ENCODE data around the gene PDCD2L. TPM values are rescaled to one million over a fixed set of nuclear protein-coding genes. Genes with fewer than 3 reads are reported as not detected.

Gene PDCD2L
- total RNA-seq, 2 donors from 2014 or later, result 15.5 to 16.2 TPM

DNA sequence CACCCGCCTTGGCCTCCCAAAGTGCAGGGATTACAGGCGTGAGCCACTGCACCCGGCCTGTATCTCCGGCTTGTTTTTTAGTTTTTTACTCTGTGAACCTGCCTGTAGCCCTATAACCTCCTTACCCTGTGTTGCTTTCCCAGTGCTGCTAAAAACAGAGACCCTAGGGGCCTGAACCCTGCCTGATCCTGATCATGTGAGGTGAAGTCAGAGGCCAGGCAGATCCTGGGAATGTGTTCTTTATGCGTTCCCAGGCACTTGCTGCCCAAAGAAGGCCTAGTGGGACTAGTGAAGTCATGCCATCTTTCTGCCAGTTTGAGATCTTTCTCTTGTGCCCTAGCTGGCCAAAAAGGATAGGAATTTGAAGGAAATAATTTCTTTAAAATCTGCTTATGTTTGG, 28.6 kb downstream of the PDCD2L start:
- WGBS, result 85% methylated on average over 5 of the region's 5 CpGs
- TF ChIP-seq POLR2AphosphoS5 (IDR thresholded peaks at IDR 0.05), result no peak
- TF ChIP-seq POLR2A (IDR thresholded peaks at IDR 0.05), result no peak
- TF ChIP-seq, protein P1, sequence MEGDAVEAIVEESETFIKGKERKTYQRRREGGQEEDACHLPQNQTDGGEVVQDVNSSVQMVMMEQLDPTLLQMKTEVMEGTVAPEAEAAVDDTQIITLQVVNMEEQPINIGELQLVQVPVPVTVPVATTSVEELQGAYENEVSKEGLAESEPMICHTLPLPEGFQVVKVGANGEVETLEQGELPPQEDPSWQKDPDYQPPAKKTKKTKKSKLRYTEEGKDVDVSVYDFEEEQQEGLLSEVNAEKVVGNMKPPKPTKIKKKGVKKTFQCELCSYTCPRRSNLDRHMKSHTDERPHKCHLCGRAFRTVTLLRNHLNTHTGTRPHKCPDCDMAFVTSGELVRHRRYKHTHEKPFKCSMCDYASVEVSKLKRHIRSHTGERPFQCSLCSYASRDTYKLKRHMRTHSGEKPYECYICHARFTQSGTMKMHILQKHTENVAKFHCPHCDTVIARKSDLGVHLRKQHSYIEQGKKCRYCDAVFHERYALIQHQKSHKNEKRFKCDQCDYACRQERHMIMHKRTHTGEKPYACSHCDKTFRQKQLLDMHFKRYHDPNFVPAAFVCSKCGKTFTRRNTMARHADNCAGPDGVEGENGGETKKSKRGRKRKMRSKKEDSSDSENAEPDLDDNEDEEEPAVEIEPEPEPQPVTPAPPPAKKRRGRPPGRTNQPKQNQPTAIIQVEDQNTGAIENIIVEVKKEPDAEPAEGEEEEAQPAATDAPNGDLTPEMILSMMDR (IDR thresholded peaks at IDR 0.05), result no peak
- intact Hi-C loops (cut with DNase I), result no loop called here
- H3K9me3 ChIP-seq, result no peaks in the 10 kb centered on the region
- H3K4me1 ChIP-seq (replicated peaks), result no peaks in the 10 kb centered on the region
- H3K27me3 ChIP-seq (replicated peaks; ENCODE audit: insufficient read depth), result no peaks in the 10 kb centered on the region
- H3K4me3 ChIP-seq, result no peak overlapping the region
- H3K36me3 ChIP-seq, result peaks cover 4 to 6% of the 10 kb centered on the region in 2 donors
- no peak for DNase-seq (ENCODE audit: low spot score)
- no peak overlapping the region for H3K27ac ChIP-seq

DNA sequence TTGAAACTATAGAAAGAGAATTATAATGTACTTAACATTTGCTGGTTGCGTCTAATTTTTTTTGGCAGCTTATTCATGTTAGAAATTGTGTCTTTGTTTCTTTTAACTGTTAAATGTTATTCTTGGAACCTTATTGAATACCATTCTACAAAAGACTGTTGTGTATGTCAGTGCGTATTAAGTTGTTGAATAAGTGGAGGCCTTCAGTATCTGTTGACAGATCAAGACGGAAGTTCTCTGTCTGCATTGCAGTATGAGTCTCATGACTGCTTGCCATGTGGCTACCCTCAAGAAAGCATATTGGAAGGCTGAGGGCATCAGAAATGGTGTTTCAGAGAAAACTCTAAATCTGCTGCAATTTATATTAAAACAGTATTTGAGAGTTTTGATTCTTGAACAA, 32.5 kb downstream of the PDCD2L start:
- Histone ChIP-seq H3K4me1 (replicated peaks) (no peaks in the 10 kb centered on the region), H3K27ac (no peak overlapping the region), H3K27me3 (replicated peaks; ENCODE audit: insufficient read depth) (no peaks in the 10 kb centered on the region), H3K9me3 (no peaks in the 10 kb centered on the region), H3K36me3 (peaks cover 6 to 10% of the 10 kb centered on the region in 2 donors), H3K4me3 (no peak overlapping the region)
- intact Hi-C loops (cut with DNase I), result no loop called here
- no peak for TF ChIP-seq POLR2A (IDR thresholded peaks at IDR 0.05)
- TF ChIP-seq POLR2AphosphoS5 (IDR thresholded peaks at IDR 0.05), result no peak
- TF ChIP-seq, protein P1 (IDR thresholded peaks at IDR 0.05), result no peak
- WGBS, result 84% methylated on average over 3 of the region's 3 CpGs
- no peak for DNase-seq (ENCODE audit: low spot score)

DNA sequence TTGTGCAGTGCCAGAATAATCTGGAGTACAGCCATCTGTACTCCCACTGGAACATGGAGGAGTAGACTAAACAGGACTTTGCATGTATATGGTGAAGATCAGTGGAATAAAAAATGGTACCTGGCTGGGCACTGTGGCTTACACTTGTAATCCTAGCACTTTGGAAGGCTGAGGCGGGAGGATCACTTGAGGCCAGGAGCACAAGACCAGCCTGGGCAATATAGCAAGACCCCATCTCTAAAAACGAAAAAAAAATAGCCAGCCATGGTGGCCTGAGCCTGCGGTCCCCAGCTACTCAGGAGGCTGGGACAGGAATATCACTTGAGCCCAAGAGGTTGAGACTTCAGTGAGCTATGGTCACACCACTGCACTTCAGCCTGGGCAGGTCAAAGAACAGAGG, 44.0 kb downstream of the PDCD2L start:
- H3K36me3 ChIP-seq, result peaks cover 0 to 7% of the 10 kb centered on the region in 2 donors

DNA sequence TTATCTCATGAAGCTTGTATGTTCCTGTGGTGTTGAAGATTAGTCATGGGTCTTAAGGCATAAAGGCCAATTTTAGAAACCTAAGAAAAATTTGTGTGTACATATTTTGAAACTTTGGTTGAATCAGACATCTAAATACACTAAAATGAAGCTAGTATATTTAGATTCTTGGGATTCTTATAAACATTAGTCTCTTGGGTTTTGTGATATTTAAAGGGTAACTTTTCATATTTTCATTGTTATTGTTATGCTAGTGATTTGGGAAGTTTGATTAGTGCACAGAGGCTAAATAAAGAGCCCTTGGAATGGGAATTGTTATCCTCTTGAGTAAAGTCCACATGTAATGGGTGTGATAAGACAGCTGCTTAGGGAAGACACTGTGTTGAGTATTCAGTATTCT, 48.5 kb downstream of the PDCD2L start:
- intact Hi-C loops (cut with DNase I), result no loop called here
- no peak overlapping the region for H3K27ac ChIP-seq
- H3K27me3 ChIP-seq (replicated peaks; ENCODE audit: insufficient read depth), result no peaks in the 10 kb centered on the region
- H3K9me3 ChIP-seq, result no peaks in the 10 kb centered on the region
- H3K4me3 ChIP-seq, result no peak overlapping the region
- no peak for DNase-seq (ENCODE audit: low spot score)
- no peaks in the 10 kb centered on the region for H3K4me1 ChIP-seq (replicated peaks)
- peaks cover 0 to 10% of the 10 kb centered on the region in 2 donors for H3K36me3 ChIP-seq
- TF ChIP-seq POLR2A (IDR thresholded peaks at IDR 0.05), result no peak
- TF ChIP-seq, protein P1 (IDR thresholded peaks at IDR 0.05), result no peak
- no peak for TF ChIP-seq POLR2AphosphoS5 (IDR thresholded peaks at IDR 0.05)

More for the DNA sequence above, 44.0 kb downstream of the PDCD2L start:
- 98% methylated on average over 3 of the region's 3 CpGs for WGBS
- H3K27me3 ChIP-seq (replicated peaks; ENCODE audit: insufficient read depth), result no peaks in the 10 kb centered on the region
- DNase-seq (ENCODE audit: low spot score), result no peak
- no peak overlapping the region for H3K27ac ChIP-seq
- H3K4me3 ChIP-seq, result no peak overlapping the region
- H3K9me3 ChIP-seq, result no peaks in the 10 kb centered on the region
- TF ChIP-seq, protein P1 (IDR thresholded peaks at IDR 0.05), result no peak
- TF ChIP-seq POLR2AphosphoS5 (IDR thresholded peaks at IDR 0.05) (no peak), POLR2A (IDR thresholded peaks at IDR 0.05) (no peak)
- no peaks in the 10 kb centered on the region for H3K4me1 ChIP-seq (replicated peaks)
- intact Hi-C loops (cut with DNase I), result no loop called here

DNA sequence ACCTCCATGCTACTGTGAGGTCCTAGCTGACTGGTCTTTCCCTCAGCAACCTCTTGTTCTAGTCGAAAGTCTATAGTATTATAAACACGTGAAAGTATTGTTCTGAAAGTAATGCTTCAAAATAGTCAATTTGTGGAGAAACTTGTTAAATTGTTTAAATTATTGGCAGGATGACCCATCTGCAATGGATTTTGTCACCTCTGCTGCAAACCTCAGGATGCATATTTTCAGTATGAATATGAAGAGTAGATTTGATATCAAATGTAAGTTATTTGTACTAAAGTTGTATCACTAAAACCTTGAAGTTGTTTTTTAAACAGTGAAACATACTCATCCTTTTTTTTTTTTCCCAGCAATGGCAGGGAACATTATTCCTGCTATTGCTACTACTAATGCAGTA, 49.9 kb downstream of the PDCD2L start:
- Histone ChIP-seq H3K27me3 (replicated peaks; ENCODE audit: insufficient read depth) (no peaks in the 10 kb centered on the region), H3K4me1 (replicated peaks) (no peaks in the 10 kb centered on the region), H3K4me3 (no peak overlapping the region), H3K36me3 (peaks cover 0 to 10% of the 10 kb centered on the region in 2 donors), H3K27ac (no peak overlapping the region), H3K9me3 (no peaks in the 10 kb centered on the region)
- intact Hi-C loops (cut with DNase I), result no loop called here
- TF ChIP-seq POLR2A (IDR thresholded peaks at IDR 0.05), result no peak
- TF ChIP-seq, protein P1 (IDR thresholded peaks at IDR 0.05), result no peak
- no peak for TF ChIP-seq POLR2AphosphoS5 (IDR thresholded peaks at IDR 0.05)
- WGBS, result 84% methylated on average over 2 of the region's 2 CpGs
- DNase-seq (ENCODE audit: low spot score), result no peak
